ENCODE data around the gene SYDE2. TPM values are rescaled to one million over a fixed set of nuclear protein-coding genes. Genes with fewer than 3 reads are reported as not detected.
"Not testable (repeated sequence)": the region's sequence is repeated elsewhere in the genome, so short reads cannot be mapped to it uniquely, and the experiment has no call there.

SYDE2 gene
- total and polyA plus RNA-seq, 3 experiments from 2014 or later = 1.7 to 3.3 (median 2.8) TPM

DNA sequence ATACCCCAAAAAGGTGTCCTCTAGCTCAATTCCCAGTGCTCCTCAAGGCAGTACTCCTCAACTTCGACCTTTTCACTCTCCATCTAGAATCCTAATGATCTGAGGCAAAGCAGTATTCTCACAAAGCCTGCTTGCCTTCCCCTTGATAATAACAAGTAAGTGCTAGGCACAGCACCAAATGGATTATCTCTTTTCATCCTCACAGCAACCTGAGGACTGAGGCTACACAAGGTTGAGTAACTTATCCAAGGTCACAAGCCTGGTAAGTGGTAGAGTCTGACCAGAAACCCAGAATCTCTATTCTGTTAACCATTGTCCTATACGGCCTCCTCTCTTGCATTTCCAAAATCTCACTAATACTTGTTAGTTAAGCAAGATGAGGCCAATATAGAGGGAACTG is 5.1 kb downstream of the SYDE2 start:
- no peaks in the 10 kb centered on the region for H3K27me3 ChIP-seq (ENCODE audit: insufficient read depth, low read length, poor library complexity, severe bottlenecking)
- ChIA-PET POLR2A (no interaction called here), CTCF (no interaction called here)
- H3K4me3 ChIP-seq (ENCODE audit: low read length) = no peak overlapping the region
- Mint-ChIP-seq H3K4me3 (no peak overlapping the region), H3K4me1 (peaks cover 16 to 54% (median 30%) of the 10 kb centered on the region in 3 donors), H3K36me3 (peaks cover 0 to 4% (median 0%) of the 10 kb centered on the region in 3 donors), H3K9me3 (no peaks in the 10 kb centered on the region), H3K27me3 (peaks cover 0 to 2% of the 10 kb centered on the region in 2 donors), H3K27ac (no peak overlapping the region)
- H3K9me3 ChIP-seq (ENCODE audit: low read length) = no peaks in the 10 kb centered on the region
- H3K4me1 ChIP-seq (ENCODE audit: insufficient read depth, low read length) = peaks cover 7% of the 10 kb centered on the region
- H3K36me3 ChIP-seq (ENCODE audit: insufficient read depth, low read length) = no peaks in the 10 kb centered on the region
- DNase-seq = no peak
- H3K27ac ChIP-seq (ENCODE audit: low read depth, low read length) = no peak overlapping the region

DNA sequence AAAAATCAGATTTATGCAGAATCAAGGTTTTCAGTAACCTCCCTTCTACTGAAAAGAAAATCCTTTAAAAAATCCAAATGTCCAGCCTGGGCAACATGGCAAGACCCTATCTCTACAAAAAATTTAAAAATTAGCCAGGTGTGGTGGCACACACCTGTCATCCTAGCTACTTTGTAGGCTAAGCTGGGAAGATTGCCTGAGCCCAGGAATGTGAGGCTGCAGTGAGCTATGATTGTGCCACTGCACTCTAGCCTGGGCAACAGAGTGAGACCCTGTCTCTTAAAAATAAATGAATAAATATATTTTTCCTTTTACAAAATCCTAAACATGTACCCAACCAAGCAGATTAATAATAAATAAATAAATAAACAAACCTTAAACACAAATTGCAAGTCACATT is 8.7 kb downstream of the SYDE2 start:
- peaks cover 3 to 21% (median 7%) of the 10 kb centered on the region in 3 donors for H3K36me3 Mint-ChIP-seq
- H3K9me3 ChIP-seq (ENCODE audit: low read length); H3K36me3 ChIP-seq (ENCODE audit: insufficient read depth, low read length); H3K4me1 ChIP-seq (ENCODE audit: insufficient read depth, low read length); H3K27ac Mint-ChIP-seq; H3K9me3 Mint-ChIP-seq; H3K4me3 Mint-ChIP-seq; H3K4me3 ChIP-seq (ENCODE audit: low read length); H3K27me3 Mint-ChIP-seq; H3K27me3 ChIP-seq (ENCODE audit: insufficient read depth, low read length, poor library complexity, severe bottlenecking); H3K27ac ChIP-seq (ENCODE audit: low read depth, low read length); DNase-seq; POLR2A ChIA-PET: not testable (repeated sequence)
- CTCF ChIA-PET = interaction anchor here (1.9 kb wide), 1 partner anchor 67 kb away, joined by 7 read pairs; the partner anchor contains the start of gene C1orf52
- H3K4me1 Mint-ChIP-seq = peaks cover 2 to 26% (median 3%) of the 10 kb centered on the region in 3 donors

DNA sequence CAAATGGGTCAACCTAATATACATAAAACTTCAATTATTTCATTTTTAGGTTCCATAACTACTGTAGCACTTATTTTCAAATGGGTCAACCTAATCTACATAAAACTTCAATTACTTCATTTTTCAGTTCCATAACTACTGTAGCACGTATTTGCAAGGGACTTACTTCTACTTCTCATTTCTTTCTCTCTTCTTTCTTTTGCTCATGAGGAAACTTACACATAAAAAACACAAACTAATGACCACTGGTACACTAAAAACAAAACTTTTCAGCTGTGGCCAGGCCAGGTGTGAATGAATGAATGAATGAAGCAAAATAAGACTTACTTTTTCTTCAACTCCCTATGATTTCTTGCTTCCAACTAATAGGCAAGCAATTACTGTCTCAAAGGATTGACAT is 11.7 kb downstream of the SYDE2 start:
- Mint-ChIP-seq H3K27ac (peak overlapping the region in 1 of 8 donors; percentile 29), H3K36me3 (peaks cover 3 to 21% (median 7%) of the 10 kb centered on the region in 3 donors), H3K4me1 (peaks cover 0 to 12% (median 0%) of the 10 kb centered on the region in 3 donors), H3K4me3 (no peak overlapping the region), H3K9me3 (no peaks in the 10 kb centered on the region), H3K27me3 (no peaks in the 10 kb centered on the region)
- H3K4me1 ChIP-seq (ENCODE audit: insufficient read depth, low read length) = no peaks in the 10 kb centered on the region
- H3K36me3 ChIP-seq (ENCODE audit: insufficient read depth, low read length) = no peaks in the 10 kb centered on the region
- no peak overlapping the region for H3K4me3 ChIP-seq (ENCODE audit: low read length)
- no peaks in the 10 kb centered on the region for H3K9me3 ChIP-seq (ENCODE audit: low read length)
- no peaks in the 10 kb centered on the region for H3K27me3 ChIP-seq (ENCODE audit: insufficient read depth, low read length, poor library complexity, severe bottlenecking)
- POLR2A ChIA-PET = no interaction called here
- DNase-seq = no peak
- CTCF ChIA-PET = interaction anchor here (0.8 to 1.6 kb wide), 2 partner anchors 12 to 41 kb away, joined by 3 read pairs; partner anchors contain the start of gene SYDE2
- H3K27ac ChIP-seq (ENCODE audit: low read depth, low read length) = no peak overlapping the region

- H3K4me3 Mint-ChIP-seq = no peak overlapping the region
- POLR2A ChIA-PET = no interaction called here
- no peaks in the 10 kb centered on the region for H3K36me3 ChIP-seq (ENCODE audit: insufficient read depth, low read length)
These were observed 12.3 kb downstream of the SYDE2 start for GRCh38 chr1:85188530-85188929.

DNA sequence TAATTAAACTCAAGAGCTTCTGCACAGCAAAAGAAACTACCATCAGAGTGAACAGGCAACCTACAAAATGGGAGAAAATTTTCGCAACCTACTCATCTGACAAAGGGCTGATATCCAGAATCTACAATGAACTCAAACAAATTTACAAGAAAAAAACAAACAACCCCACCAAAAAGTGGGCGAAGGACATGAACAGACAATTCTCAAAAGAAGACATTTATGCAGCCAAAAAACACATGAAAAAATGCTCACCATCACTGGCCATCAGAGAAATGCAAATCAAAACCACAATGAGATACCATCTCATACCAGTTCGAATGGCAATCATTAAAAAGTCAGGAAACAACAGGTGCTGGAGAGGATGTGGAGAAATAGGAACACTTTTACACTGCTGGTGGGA is 13.8 kb downstream of the SYDE2 start:
- H3K9me3 Mint-ChIP-seq; H3K27me3 Mint-ChIP-seq; H3K36me3 ChIP-seq (ENCODE audit: insufficient read depth, low read length); H3K27ac Mint-ChIP-seq; H3K9me3 ChIP-seq (ENCODE audit: low read length); CTCF ChIA-PET; H3K4me3 ChIP-seq (ENCODE audit: low read length); DNase-seq; POLR2A ChIA-PET; H3K4me1 ChIP-seq (ENCODE audit: insufficient read depth, low read length); H3K4me3 Mint-ChIP-seq; H3K27ac ChIP-seq (ENCODE audit: low read depth, low read length); H3K4me1 Mint-ChIP-seq; H3K27me3 ChIP-seq (ENCODE audit: insufficient read depth, low read length, poor library complexity, severe bottlenecking): not testable (repeated sequence)
- H3K36me3 Mint-ChIP-seq = peaks cover 3 to 30% (median 7%) of the 10 kb centered on the region in 3 donors

More at GRCh38 chr1:85188530-85188929, 12.3 kb downstream of the SYDE2 start:
- Mint-ChIP-seq H3K4me1 (peaks cover 0 to 12% (median 0%) of the 10 kb centered on the region in 3 donors), H3K36me3 (peaks cover 3 to 21% (median 7%) of the 10 kb centered on the region in 3 donors), H3K27ac (no peak overlapping the region), H3K9me3 (no peaks in the 10 kb centered on the region), H3K27me3 (no peaks in the 10 kb centered on the region)
- H3K9me3 ChIP-seq (ENCODE audit: low read length) = no peaks in the 10 kb centered on the region
- CTCF ChIA-PET = no interaction called here
- no peaks in the 10 kb centered on the region for H3K27me3 ChIP-seq (ENCODE audit: insufficient read depth, low read length, poor library complexity, severe bottlenecking)
- H3K4me1 ChIP-seq (ENCODE audit: insufficient read depth, low read length) = no peaks in the 10 kb centered on the region
- no peak for DNase-seq
- H3K4me3 ChIP-seq (ENCODE audit: low read length) = no peak overlapping the region
- no peak overlapping the region for H3K27ac ChIP-seq (ENCODE audit: low read depth, low read length)

DNA sequence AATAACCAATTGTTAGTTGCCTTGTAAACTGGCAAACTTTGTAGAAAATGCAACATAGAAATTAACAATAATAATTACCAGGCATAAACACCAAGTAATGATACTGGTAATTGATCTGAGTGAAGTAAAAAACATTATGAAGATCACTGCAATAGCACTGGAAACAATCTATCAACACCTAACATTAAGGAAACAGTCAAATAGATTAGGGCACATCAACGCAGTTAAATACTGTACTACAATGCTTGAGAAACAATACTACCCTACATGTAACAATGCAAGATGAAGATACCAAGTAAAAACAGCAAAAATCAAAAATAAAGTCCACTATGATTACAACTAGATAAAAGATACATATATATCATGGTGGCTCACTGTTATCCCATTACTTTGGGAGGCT is 16.6 kb downstream of the SYDE2 start:
- Mint-ChIP-seq H3K27me3 (no peaks in the 10 kb centered on the region), H3K36me3 (peaks cover 0 to 22% (median 6%) of the 10 kb centered on the region in 3 donors), H3K9me3 (no peaks in the 10 kb centered on the region), H3K4me1 (peaks cover 8 to 14% (median 13%) of the 10 kb centered on the region in 3 donors), H3K4me3 (no peak overlapping the region), H3K27ac (no peak overlapping the region)
- Histone ChIP-seq H3K36me3 (ENCODE audit: insufficient read depth, low read length) (no peaks in the 10 kb centered on the region), H3K4me3 (ENCODE audit: low read length) (no peak overlapping the region), H3K9me3 (ENCODE audit: low read length) (no peaks in the 10 kb centered on the region), H3K4me1 (ENCODE audit: insufficient read depth, low read length) (peaks cover 9% of the 10 kb centered on the region), H3K27ac (ENCODE audit: low read depth, low read length) (no peak overlapping the region), H3K27me3 (ENCODE audit: insufficient read depth, low read length, poor library complexity, severe bottlenecking) (no peaks in the 10 kb centered on the region)
- no peak for DNase-seq
- ChIA-PET POLR2A (no interaction called here), CTCF (no interaction called here)

DNA sequence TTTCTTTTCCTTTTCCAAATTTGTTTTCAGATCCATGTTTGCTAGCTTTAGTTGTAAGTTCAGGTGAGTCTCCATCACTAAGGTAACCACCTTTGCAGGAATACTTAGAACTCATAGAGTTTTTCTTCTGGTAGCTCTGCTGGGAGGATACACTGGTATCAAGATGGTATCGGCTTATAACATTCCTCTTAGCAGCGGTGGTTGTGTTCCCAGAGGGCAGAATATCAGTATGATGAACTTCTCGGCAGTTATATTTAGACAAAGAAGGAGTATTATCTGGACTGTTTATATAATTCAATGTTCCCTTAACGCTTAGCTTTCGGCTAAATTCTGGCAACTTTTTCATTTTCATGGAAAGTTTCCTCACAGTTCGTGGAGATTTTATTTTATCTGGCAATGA is 18.1 kb downstream of the SYDE2 start:
- no peak overlapping the region for H3K27ac ChIP-seq (ENCODE audit: low read depth, low read length)
- no peaks in the 10 kb centered on the region for H3K27me3 Mint-ChIP-seq
- no peaks in the 10 kb centered on the region for H3K27me3 ChIP-seq (ENCODE audit: insufficient read depth, low read length, poor library complexity, severe bottlenecking)
- H3K4me1 Mint-ChIP-seq = peaks cover 11 to 17% (median 17%) of the 10 kb centered on the region in 3 donors
- no peaks in the 10 kb centered on the region for H3K36me3 ChIP-seq (ENCODE audit: insufficient read depth, low read length)
- no peak overlapping the region for H3K27ac Mint-ChIP-seq
- POLR2A ChIA-PET = no interaction called here
- no peak for DNase-seq
- H3K9me3 ChIP-seq (ENCODE audit: low read length) = no peaks in the 10 kb centered on the region
- H3K36me3 Mint-ChIP-seq = peaks cover 0 to 9% (median 2%) of the 10 kb centered on the region in 3 donors
- no peaks in the 10 kb centered on the region for H3K9me3 Mint-ChIP-seq
- CTCF ChIA-PET = no interaction called here
- H3K4me3 ChIP-seq (ENCODE audit: low read length) = no peak overlapping the region
- no peak overlapping the region for H3K4me3 Mint-ChIP-seq
- peaks cover 12% of the 10 kb centered on the region for H3K4me1 ChIP-seq (ENCODE audit: insufficient read depth, low read length)

GRCh38 chr1:85180869-85181268 is 19.9 kb downstream of the SYDE2 start:
- Mint-ChIP-seq H3K9me3 (no peaks in the 10 kb centered on the region), H3K36me3 (peaks cover 0 to 13% (median 7%) of the 10 kb centered on the region in 3 donors), H3K4me3 (peak overlapping the region in 1 of 7 donors; percentile 31), H3K27me3 (no peaks in the 10 kb centered on the region), H3K27ac (no peak overlapping the region), H3K4me1 (peaks cover 11 to 17% (median 17%) of the 10 kb centered on the region in 3 donors)
- H3K9me3 ChIP-seq (ENCODE audit: low read length) = no peaks in the 10 kb centered on the region
- H3K4me1 ChIP-seq (ENCODE audit: insufficient read depth, low read length) = peaks cover 12% of the 10 kb centered on the region
- no peak for DNase-seq
- H3K36me3 ChIP-seq (ENCODE audit: insufficient read depth, low read length) = no peaks in the 10 kb centered on the region
- no peaks in the 10 kb centered on the region for H3K27me3 ChIP-seq (ENCODE audit: insufficient read depth, low read length, poor library complexity, severe bottlenecking)
- CTCF ChIA-PET = interaction anchor here (1.1 to 1.3 kb wide), 2 partner anchors 12 to 21 kb away, joined by 3 read pairs; no protein-coding TSS in a partner anchor
- H3K27ac ChIP-seq (ENCODE audit: low read depth, low read length) = no peak overlapping the region
- POLR2A ChIA-PET = no interaction called here
- no peak overlapping the region for H3K4me3 ChIP-seq (ENCODE audit: low read length)

All from CD8-positive, alpha-beta memory T cell (primary cell).